ENCODE measurements around the gene ALKBH7. TPM values are rescaled to one million over a fixed set of nuclear protein-coding genes. Genes with fewer than 3 reads are reported as not detected.

Gene ALKBH7
- total RNA-seq, 1 experiment from 2014 or later, result 90.4 TPM

DNA sequence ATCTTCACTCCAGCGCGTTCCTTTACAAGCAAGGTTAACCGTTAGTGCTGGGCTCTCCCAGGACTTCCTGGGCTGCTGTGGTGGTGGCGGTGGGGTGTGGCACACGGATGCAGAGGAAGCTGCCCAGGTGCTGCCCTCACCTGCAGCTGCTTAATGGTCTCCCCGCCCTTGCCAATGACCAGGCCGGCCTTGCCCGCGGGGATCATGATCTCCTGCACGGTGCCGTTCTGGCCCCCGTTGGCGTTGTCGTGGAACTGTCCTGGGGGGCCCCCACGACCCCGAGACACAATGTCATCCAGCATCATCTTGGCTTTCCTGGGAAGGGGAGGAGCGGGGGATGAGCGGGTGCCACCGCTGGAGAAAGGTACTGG, 46.0 kb downstream of the ALKBH7 start:
- no peak overlapping the region for H3K4me3 ChIP-seq (ENCODE audit: insufficient read depth, low read depth, low read length)
- no peaks in the 10 kb centered on the region for H3K27me3 ChIP-seq (ENCODE audit: control insufficient read depth, insufficient read depth, low read length)
- peaks cover 56% of the 10 kb centered on the region for H3K36me3 ChIP-seq (replicated peaks; ENCODE audit: control insufficient read depth, insufficient read depth, low read length)
- DNase-seq, result no peak

DNA sequence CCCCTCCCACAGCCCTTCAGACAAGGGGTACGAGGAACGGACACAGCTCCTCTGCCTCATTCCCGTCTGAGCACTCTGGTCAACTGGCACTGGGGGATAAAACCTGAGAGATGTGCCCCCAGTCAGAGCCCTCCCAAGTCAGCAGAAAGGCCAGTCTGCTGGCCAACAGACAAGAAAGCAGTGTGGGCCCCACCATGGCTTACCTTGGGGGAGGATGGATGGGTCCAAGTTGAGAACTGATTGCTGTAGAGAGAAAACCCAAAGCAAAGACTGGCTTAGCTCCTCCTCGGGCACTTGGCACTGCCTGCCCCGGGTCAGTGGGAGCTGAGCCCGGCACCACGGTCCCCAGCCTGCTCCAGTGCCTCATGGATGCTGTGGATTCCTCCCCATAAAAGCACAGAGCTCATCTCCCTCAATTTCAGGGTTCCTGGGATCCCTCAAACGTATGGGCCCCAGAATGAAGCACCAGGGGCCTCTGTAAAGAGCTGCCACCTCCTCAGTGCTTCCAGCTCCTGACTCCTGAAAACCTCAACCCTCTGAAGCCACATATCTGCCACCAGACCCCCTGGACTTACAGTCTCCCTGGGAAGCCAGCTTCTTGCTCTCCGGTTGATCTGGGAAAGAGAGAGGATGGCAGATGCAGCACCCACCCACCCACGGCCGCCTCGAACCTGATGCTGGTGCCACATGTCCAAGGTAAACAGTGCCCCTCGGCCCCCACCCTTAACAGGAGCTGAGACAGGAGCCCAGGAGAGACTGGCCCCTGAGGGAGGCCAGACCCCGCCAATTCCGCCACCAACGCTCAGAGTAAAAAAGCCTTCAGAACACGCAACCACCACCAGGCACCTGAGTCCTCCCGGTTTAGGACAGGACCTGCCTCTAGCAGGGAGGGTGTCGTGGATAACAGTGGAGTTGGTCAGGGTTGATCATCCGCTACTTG, 48.8 kb downstream of the ALKBH7 start:
- H3K27me3 ChIP-seq (ENCODE audit: control insufficient read depth, insufficient read depth, low read length), result no peaks in the 10 kb centered on the region
- no peak overlapping the region for H3K4me3 ChIP-seq (ENCODE audit: insufficient read depth, low read depth, low read length)
- peaks cover 47% of the 10 kb centered on the region for H3K36me3 ChIP-seq (replicated peaks; ENCODE audit: control insufficient read depth, insufficient read depth, low read length)
- DNase-seq, result no peak

GRCh38 chr19:6423499-6424194, 51.1 kb downstream of the ALKBH7 start:
- Histone ChIP-seq H3K4me3 (ENCODE audit: insufficient read depth, low read depth, low read length) (peak overlapping the region; percentile 92), H3K27me3 (ENCODE audit: control insufficient read depth, insufficient read depth, low read length) (no peaks in the 10 kb centered on the region), H3K36me3 (replicated peaks; ENCODE audit: control insufficient read depth, insufficient read depth, low read length) (peaks cover 32% of the 10 kb centered on the region)
- DNase-seq, result peak; percentile 83

- Histone ChIP-seq H3K36me3 (replicated peaks; ENCODE audit: control insufficient read depth, insufficient read depth, low read length) (peaks cover 26% of the 10 kb centered on the region), H3K27me3 (ENCODE audit: control insufficient read depth, insufficient read depth, low read length) (no peaks in the 10 kb centered on the region; the same call in 1 of the 2 replicates)
- peak; percentile 99 for DNase-seq
Observed at GRCh38 chr19:6424195-6424938, 51.8 kb downstream of the ALKBH7 start, which contains the start of gene KHSRP. KHSRP (minus strand) TSS chr19:6424811; CDS start chr19:6424701, 110 bp downstream.

More at GRCh38 chr19:6424195-6424938, 51.8 kb downstream of the ALKBH7 start, which contains the start of gene KHSRP:
- peak within 1 kb of the TSS; percentile 92 for H3K4me3 ChIP-seq (ENCODE audit: insufficient read depth, low read depth, low read length)

Other genes with a start within 250 kb of the ALKBH7 start
- not detected in 2 replicates for gene ACSBG2, start 237.1 kb upstream of the ALKBH7 start, total RNA-seq (2014; rRNA removed; shearing (Covaris generic))
- 16.1 and 17.3 TPM in 2 replicates for gene MLLT1, start 92.8 kb upstream of the ALKBH7 start, total RNA-seq (2014; rRNA removed; shearing (Covaris generic))
- gene ACER1, start 39.2 kb upstream of the ALKBH7 start, total RNA-seq (2014; rRNA removed; shearing (Covaris generic)), result not detected in 2 replicates
- 90.1 and 95.6 TPM in 2 replicates for gene CLPP, start 11.3 kb upstream of the ALKBH7 start, total RNA-seq (2014; rRNA removed; shearing (Covaris generic))
- gene PSPN, start 3.1 kb downstream of the ALKBH7 start, total RNA-seq (2014; rRNA removed; shearing (Covaris generic)), result 1.4 and 1.7 TPM in 2 replicates
- 53.6 and 59.9 TPM in 2 replicates for gene GTF2F1, start 20.4 kb downstream of the ALKBH7 start, total RNA-seq (2014; rRNA removed; shearing (Covaris generic))
- 223 and 266 TPM in 2 replicates for gene KHSRP, start 52.0 kb downstream of the ALKBH7 start, total RNA-seq (2014; rRNA removed; shearing (Covaris generic))
- 0.11 and 1.2 TPM in 2 replicates for gene SLC25A41, start 61.0 kb downstream of the ALKBH7 start, total RNA-seq (2014; rRNA removed; shearing (Covaris generic))
- 25.9 and 31.6 TPM in 2 replicates for gene SLC25A23, start 87.0 kb downstream of the ALKBH7 start, total RNA-seq (2014; rRNA removed; shearing (Covaris generic))
- gene CRB3, start 91.5 kb downstream of the ALKBH7 start, total RNA-seq (2014; rRNA removed; shearing (Covaris generic)), result 4.9 and 5.5 TPM in 2 replicates
- 0.59 and 1.1 TPM in 2 replicates for gene DENND1C, start 109.0 kb downstream of the ALKBH7 start, total RNA-seq (2014; rRNA removed; shearing (Covaris generic))
- gene TUBB4A, start 129.5 kb downstream of the ALKBH7 start, total RNA-seq (2014; rRNA removed; shearing (Covaris generic)), result 1.4 and 2.9 TPM in 2 replicates
- 1.3 and 2.6 TPM in 2 replicates for gene TNFSF9, start 158.2 kb downstream of the ALKBH7 start, total RNA-seq (2014; rRNA removed; shearing (Covaris generic))
- gene CD70, start 218.4 kb downstream of the ALKBH7 start, total RNA-seq (2014; rRNA removed; shearing (Covaris generic)), result 3.6 TPM in 1 of 2 replicates, not detected in the other

All from H7 (cell line).